Panc1 (cell line): ENCODE results near the gene EIF4E1B.

ENCODE experiments used
- SIN3A ChIP-seq: IDR thresholded peaks from 2 replicates; pipeline ENCODE4 v1.6.1; 2012; ENCODE audit warnings: low read depth, mild to moderate bottlenecking, low read length, moderate library complexity, borderline replicate concordance; ENCODE audit not compliant: insufficient read depth
- TCF7L2 ChIP-seq: IDR thresholded peaks from 2 replicates; pipeline ENCODE4 v1.6.1; 2011; ENCODE audit warnings: mild to moderate bottlenecking, low read depth, low read length, inconsistent platforms
- TF ChIP-seq, protein P1 (sequence below), 2 experiments: IDR thresholded peaks; 2 replicates each; pipeline ENCODE4 v1.6.1; 2011 to 2012; ENCODE audit warnings: low read depth in 2 of 2, control low read depth in 1 of 2, low read length in 1 of 2, mild to moderate bottlenecking in 1 of 2, moderate library complexity in 1 of 2; ENCODE audit not compliant: insufficient read depth in 1 of 2
- TF ChIP-seq, protein P2 (sequence below): fragments of 450-650 bp; IDR thresholded peaks from 2 replicates; pipeline ENCODE4 v1.5.1; 2017; ENCODE audit warnings: mild to moderate bottlenecking

DNA sequence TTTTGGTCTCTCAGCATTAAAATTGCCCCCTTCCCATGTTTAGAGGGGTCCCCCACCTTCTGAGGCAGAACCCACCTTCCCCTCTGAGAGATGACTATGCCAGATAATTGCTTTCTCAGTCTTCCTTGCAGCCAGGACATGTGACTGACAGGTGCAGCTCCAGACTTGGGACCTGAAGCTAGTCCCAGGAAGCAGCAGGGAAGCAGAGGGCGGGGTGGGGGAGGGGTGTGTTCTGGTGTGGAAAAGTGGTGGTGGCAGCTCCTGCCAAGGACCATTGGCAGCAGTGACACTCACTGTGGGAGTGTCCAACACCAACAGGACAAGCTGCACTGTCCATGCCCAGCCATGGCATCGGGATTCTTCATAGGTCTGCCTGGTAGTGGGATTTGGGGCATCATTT, 2.3 kb downstream of the EIF4E1B start:
- TF ChIP-seq, protein P1, sequence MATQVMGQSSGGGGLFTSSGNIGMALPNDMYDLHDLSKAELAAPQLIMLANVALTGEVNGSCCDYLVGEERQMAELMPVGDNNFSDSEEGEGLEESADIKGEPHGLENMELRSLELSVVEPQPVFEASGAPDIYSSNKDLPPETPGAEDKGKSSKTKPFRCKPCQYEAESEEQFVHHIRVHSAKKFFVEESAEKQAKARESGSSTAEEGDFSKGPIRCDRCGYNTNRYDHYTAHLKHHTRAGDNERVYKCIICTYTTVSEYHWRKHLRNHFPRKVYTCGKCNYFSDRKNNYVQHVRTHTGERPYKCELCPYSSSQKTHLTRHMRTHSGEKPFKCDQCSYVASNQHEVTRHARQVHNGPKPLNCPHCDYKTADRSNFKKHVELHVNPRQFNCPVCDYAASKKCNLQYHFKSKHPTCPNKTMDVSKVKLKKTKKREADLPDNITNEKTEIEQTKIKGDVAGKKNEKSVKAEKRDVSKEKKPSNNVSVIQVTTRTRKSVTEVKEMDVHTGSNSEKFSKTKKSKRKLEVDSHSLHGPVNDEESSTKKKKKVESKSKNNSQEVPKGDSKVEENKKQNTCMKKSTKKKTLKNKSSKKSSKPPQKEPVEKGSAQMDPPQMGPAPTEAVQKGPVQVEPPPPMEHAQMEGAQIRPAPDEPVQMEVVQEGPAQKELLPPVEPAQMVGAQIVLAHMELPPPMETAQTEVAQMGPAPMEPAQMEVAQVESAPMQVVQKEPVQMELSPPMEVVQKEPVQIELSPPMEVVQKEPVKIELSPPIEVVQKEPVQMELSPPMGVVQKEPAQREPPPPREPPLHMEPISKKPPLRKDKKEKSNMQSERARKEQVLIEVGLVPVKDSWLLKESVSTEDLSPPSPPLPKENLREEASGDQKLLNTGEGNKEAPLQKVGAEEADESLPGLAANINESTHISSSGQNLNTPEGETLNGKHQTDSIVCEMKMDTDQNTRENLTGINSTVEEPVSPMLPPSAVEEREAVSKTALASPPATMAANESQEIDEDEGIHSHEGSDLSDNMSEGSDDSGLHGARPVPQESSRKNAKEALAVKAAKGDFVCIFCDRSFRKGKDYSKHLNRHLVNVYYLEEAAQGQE (IDR thresholded peaks at IDR 0.05; ENCODE audit: insufficient read depth in 1 of 2, low read depth in 2 of 2, low read length in 1 of 2) = no peak
- TF ChIP-seq, protein P2, sequence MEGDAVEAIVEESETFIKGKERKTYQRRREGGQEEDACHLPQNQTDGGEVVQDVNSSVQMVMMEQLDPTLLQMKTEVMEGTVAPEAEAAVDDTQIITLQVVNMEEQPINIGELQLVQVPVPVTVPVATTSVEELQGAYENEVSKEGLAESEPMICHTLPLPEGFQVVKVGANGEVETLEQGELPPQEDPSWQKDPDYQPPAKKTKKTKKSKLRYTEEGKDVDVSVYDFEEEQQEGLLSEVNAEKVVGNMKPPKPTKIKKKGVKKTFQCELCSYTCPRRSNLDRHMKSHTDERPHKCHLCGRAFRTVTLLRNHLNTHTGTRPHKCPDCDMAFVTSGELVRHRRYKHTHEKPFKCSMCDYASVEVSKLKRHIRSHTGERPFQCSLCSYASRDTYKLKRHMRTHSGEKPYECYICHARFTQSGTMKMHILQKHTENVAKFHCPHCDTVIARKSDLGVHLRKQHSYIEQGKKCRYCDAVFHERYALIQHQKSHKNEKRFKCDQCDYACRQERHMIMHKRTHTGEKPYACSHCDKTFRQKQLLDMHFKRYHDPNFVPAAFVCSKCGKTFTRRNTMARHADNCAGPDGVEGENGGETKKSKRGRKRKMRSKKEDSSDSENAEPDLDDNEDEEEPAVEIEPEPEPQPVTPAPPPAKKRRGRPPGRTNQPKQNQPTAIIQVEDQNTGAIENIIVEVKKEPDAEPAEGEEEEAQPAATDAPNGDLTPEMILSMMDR = no peak
- TF ChIP-seq SIN3A (no peak), TCF7L2 (no peak)
